GM12878 (cell line): ENCODE results near the gene FAM114A1. TPM values are rescaled to one million over a fixed set of nuclear protein-coding genes. Genes with fewer than 3 reads are reported as not detected.

Experiments
- ATAC-seq: fragments of 200-7000 bp; cut with Tn5 transposase; 3 replicates; pipeline ENCODE4 v1.9.1; 2020; ENCODE audit warnings: mild to moderate bottlenecking, moderate library complexity
- BruUV-seq: library from RNA; stranded (reverse); fragments of 400-500 nt; replicated peaks from 2 replicates; lab custom pipeline; 2021; lab: Mats Ljungman, UMichigan
- CTCF ChIA-PET: fragments of 300-600 bp; sonication (Branson Sonifier 250); formaldehyde crosslinking; extraction: SDS; loops from one replicate; lab custom pipeline; 2021; ENCODE audit warnings: inconsistent platforms; lab: Yijun Ruan, JAX
- POLR2A ChIA-PET: fragments of 350-600 bp; formaldehyde crosslinking; extraction: SDS; loops from one replicate; lab custom pipeline; 2021; ENCODE audit warnings: inconsistent platforms; lab: Charles Lee
- RAD21 ChIA-PET: fragments of 300-600 bp; sonication (Branson Sonifier 250); formaldehyde crosslinking; loops from one replicate; lab custom pipeline; 2023; ENCODE audit warnings: antibody characterized with exemption; ENCODE audit not compliant: unreplicated experiment; lab: Charles Lee
- SMC1A ChIA-PET: fragments of 300-600 bp; sonication (Branson Sonifier 250); formaldehyde crosslinking; loops from one replicate; lab custom pipeline; 2023; ENCODE audit not compliant: unreplicated experiment, uncharacterized antibody; lab: Charles Lee
- DNase-seq: peaks from one replicate; pipeline ENCODE4 v3.0.0-alpha.2; 2011; ENCODE audit warnings: low read depth, low spot score
- FAIRE-seq: peaks from 3 replicates; lab custom pipeline; 2011; peaks lifted over from hg19 to GRCh38; lab: Jason Lieb, UNC
- H2AFZ ChIP-seq: 2 replicates; pipeline ENCODE4 v1.6.0; 2011; ENCODE audit warnings: low read depth, low read length, control low read depth; ENCODE audit not compliant: control insufficient read depth
- H3K27ac ChIP-seq: 2 replicates; pipeline ENCODE4 v1.5.1; 2011; ENCODE audit warnings: control low read depth; ENCODE audit not compliant: control insufficient read depth, insufficient read depth
- H3K27me3 ChIP-seq, 2 experiments: replicated peaks in 1 of 2; 2 replicates each; pipeline versions ENCODE4 v1.6.0 to v1.6.1; 2011; ENCODE audit warnings: low read length in 1 of 2; ENCODE audit not compliant: control insufficient read depth in 2 of 2, insufficient read depth in 2 of 2
- H3K36me3 ChIP-seq, 2 experiments: 2 replicates each; pipeline ENCODE4 v1.5.1; 2011; ENCODE audit warnings: low read length in 1 of 2; ENCODE audit not compliant: control insufficient read depth in 2 of 2, insufficient read depth in 2 of 2
- H3K4me1 ChIP-seq: 2 replicates; pipeline ENCODE4 v1.6.1; 2011; ENCODE audit warnings: mild to moderate bottlenecking, low read length, moderate library complexity, mixed read lengths; ENCODE audit not compliant: control insufficient read depth, insufficient read depth
- H3K4me2 ChIP-seq: 2 replicates; pipeline ENCODE4 v1.6.0; 2011; ENCODE audit warnings: control low read depth; ENCODE audit not compliant: control insufficient read depth, insufficient read depth
- H3K4me3 ChIP-seq: fragments of 200-600 bp; sonication (generic); 2 replicates; pipeline ENCODE4 v1.5.1; 2016
- H3K79me2 ChIP-seq: 2 replicates; pipeline ENCODE4 v1.6.0; 2011; ENCODE audit warnings: low read length; ENCODE audit not compliant: control insufficient read depth, insufficient read depth
- H3K9ac ChIP-seq: 2 replicates; pipeline ENCODE4 v1.8.0; 2011; ENCODE audit warnings: low read length, control low read depth, mixed read lengths; ENCODE audit not compliant: control insufficient read depth, insufficient read depth
- H3K9me3 ChIP-seq: replicated peaks from 3 replicates; pipeline ENCODE4 v1.5.1; 2011; ENCODE audit warnings: mild to moderate bottlenecking, low read length; ENCODE audit not compliant: control insufficient read depth, insufficient read depth
- H4K20me1 ChIP-seq: 2 replicates; pipeline ENCODE4 v1.6.0; 2011; ENCODE audit not compliant: control insufficient read depth, insufficient read depth
- ASH2L ChIP-seq: fragments of 300-600, 200-600 bp; sonication (generic); IDR thresholded peaks from 2 replicates; pipeline ENCODE4 v1.6.1; 2017; ENCODE audit warnings: low read depth, mild to moderate bottlenecking, borderline replicate concordance
- BCLAF1 ChIP-seq: fragments of 450-650 bp; IDR thresholded peaks from 2 replicates; pipeline ENCODE4 v1.6.1; 2017; ENCODE audit warnings: antibody characterized with exemption, mild to moderate bottlenecking, moderate library complexity
- BMI1 ChIP-seq: fragments of 450-650 bp; IDR thresholded peaks from 2 replicates; pipeline ENCODE4 v1.6.1; 2016; ENCODE audit warnings: mild to moderate bottlenecking, moderate library complexity, borderline replicate concordance
- CHD4 ChIP-seq: fragments of 200-600 bp; sonication (generic); IDR thresholded peaks from 2 replicates; pipeline ENCODE4 v1.6.1; 2016; ENCODE audit warnings: mild to moderate bottlenecking
- ETV6 ChIP-seq, 2 experiments: fragments of 450-650 bp in 1 of 2; IDR thresholded peaks in 1 of 2; conservative IDR thresholded peaks in 1 of 2; 2 replicates each; pipeline ENCODE4 v1.6.1; 2014; ENCODE audit warnings: antibody characterized with exemption in 1 of 2, borderline replicate concordance in 1 of 2, low read depth in 1 of 2, mild to moderate bottlenecking in 1 of 2, moderate library complexity in 1 of 2
- FOS ChIP-seq: IDR thresholded peaks from 3 replicates; pipeline ENCODE4 v1.6.1; 2011; ENCODE audit warnings: borderline replicate concordance; ENCODE audit not compliant: insufficient read length; ENCODE audit errors: extremely low read depth
- NFXL1 ChIP-seq: fragments of 450-650 bp; IDR thresholded peaks from 2 replicates; pipeline ENCODE4 v1.6.1; 2017; ENCODE audit warnings: antibody characterized with exemption, mild to moderate bottlenecking, borderline replicate concordance
- SUZ12 ChIP-seq: fragments of 200-600 bp; sonication (generic); IDR thresholded peaks from one replicate; pipeline ENCODE4 v1.6.1; 2018; ENCODE audit warnings: antibody characterized with exemption, mild to moderate bottlenecking; ENCODE audit not compliant: unreplicated experiment
- TAF1 ChIP-seq: IDR thresholded peaks from 2 replicates; pipeline ENCODE4 v1.6.1; 2011; ENCODE audit warnings: mild to moderate bottlenecking, low read depth, low read length, borderline replicate concordance
- TARDBP ChIP-seq: IDR thresholded peaks from 2 replicates; pipeline ENCODE4 v1.6.1; 2016; ENCODE audit warnings: borderline replicate concordance
- ZNF622 ChIP-seq: fragments of 450-650 bp; IDR thresholded peaks from 2 replicates; pipeline ENCODE4 v1.6.1; 2017; ENCODE audit warnings: mild to moderate bottlenecking, inconsistent platforms
- WGBS: methylation state at CpG from one replicate; pipeline ENCODE4 v1.1.6; 2016; ENCODE audit warnings: low lambda C conversion rate; ENCODE audit not compliant: insufficient replicate concordance, insufficient coverage; ENCODE audit errors: missing lambda C conversion rate; 5-methylcytosine and 5-hydroxymethylcytosine counted together
- in situ Hi-C: fragments of 300-500 bp; cut with MboI; formaldehyde crosslinking; loops from 9 replicates; pipeline ENCODE4 v1.14.3; 2018; ENCODE audit warnings: mixed read lengths
- intact Hi-C: fragments of 100-400 bp; cut with micrococcal nuclease; formaldehyde crosslinking; loops from one replicate; pipeline ENCODE4 v1.14.2; 2022; ENCODE audit not compliant: unreplicated experiment
- polyA plus RNA-seq, 11 experiments: library from polyadenylated mRNA; depleted of rRNA in 4 of 11; unstranded in 6 of 11; stranded (reverse) in 5 of 11; fragments of >200 nt; fragmentation: Nextera tagmentation in 4 of 11; fragmentation: Illumina TruSeq in 1 of 11; extraction: Ambion mirVana in 4 of 11; extraction: Trizol in 1 of 11; gene quantifications; 1 replicate in 1 of 11; 2 replicates in 10 of 11; pipeline versions ENCODE4 v1.2.1 to v1.2.3, GENCODE V29; 2011 to 2016; ENCODE audit warnings: inconsistent platforms in 2 of 11, missing spikeins in 2 of 11, low read depth in 1 of 11
- total RNA-seq, 4 experiments: library from RNA; depleted of rRNA in 3 of 4; stranded (reverse); fragments of >200 nt in 3 of 4; fragmentation: Illumina TruSeq in 1 of 4; extraction: Trizol in 1 of 4; gene quantifications; 2 replicates each; pipeline versions ENCODE4 v1.2.1 to v1.2.3, GENCODE V29; 2013 to 2021
- TF ChIP-seq, protein P1 (sequence below): IDR thresholded peaks from 2 replicates; pipeline ENCODE4 v1.6.1; 2012; ENCODE audit warnings: low read depth, low read length, improper control_type of control experiment
- TF ChIP-seq, protein P2 (sequence below): fragments of 450-650 bp; formaldehyde crosslinking; IDR thresholded peaks from 2 replicates; pipeline ENCODE4 v1.4.0; 2020; ENCODE audit warnings: mild to moderate bottlenecking, moderate library complexity
- TF ChIP-seq, protein P3 (sequence below): fragments of 150-350 bp; IDR thresholded peaks from 2 replicates; pipeline ENCODE4 v1.6.1; 2014; ENCODE audit warnings: mild to moderate bottlenecking, low read depth, low read length

FAM114A1 gene
- total and polyA plus RNA-seq, 10 of the 15 experiments (the other 5 are each of a cell fraction or from before 2014, with no cell fraction given): 1.3 to 6.2 (median 3.9) TPM

DNA sequence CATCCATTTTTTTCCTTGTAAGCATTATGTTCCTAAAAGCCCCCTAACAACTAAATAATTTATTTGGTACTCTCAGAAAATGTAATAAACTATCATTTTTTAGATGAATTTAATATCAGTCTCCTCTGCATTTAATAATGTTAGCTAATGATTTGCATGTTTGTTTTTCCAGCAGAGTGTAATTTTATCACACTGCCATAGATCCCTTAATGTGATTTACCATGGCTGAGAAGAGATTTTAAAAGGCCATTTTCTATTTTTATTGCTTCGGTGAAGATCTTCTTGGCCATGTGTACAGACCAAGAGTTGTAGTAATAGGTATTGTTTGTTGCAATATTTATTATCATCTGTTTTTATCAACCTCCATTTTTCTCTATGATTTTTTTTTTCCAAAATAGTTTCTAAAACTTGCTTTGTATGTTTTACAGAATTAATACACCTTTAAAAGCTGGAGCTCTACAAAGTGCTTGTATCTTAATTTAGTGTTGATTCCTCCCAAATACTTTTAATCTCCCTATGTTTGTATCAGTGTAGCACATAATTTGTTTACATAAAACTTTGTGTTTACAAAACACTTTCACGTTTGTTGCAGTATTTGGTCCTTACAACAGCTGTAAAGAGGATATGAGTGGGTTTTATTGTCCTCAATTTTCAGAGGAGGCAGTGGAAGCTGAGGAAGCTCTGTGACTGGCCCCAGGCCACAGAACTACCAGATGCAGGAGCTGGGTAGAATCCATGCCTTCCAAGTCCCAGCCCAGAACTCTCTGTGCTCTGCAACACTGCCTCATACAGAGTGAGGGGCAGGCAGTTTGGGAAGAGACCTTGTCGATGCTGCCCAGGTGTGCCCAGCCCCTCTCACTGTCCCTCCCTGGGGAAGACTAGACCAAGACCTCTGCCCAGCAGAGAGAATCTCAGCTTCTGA is 58.1 kb downstream of the FAM114A1 start:
- H4K20me1 ChIP-seq: no peaks in the 10 kb centered on the region
- H3K4me2 ChIP-seq: no peak overlapping the region
- ChIA-PET CTCF (interaction anchor here (0.6 to 1.0 kb wide), 3 partner anchors 21 to 209 kb away, joined by 3 read pairs; no protein-coding TSS in a partner anchor), RAD21 (interaction anchor here (2.5 kb wide), 1 partner anchor 21 kb away, joined by 5 read pairs; no protein-coding TSS in a partner anchor), SMC1A (interaction anchor here (0.6 to 1.6 kb wide), 4 partner anchors 17 to 994 kb away, joined by 3 to 4 read pairs (median 4); no protein-coding TSS in a partner anchor), POLR2A (no interaction called here)
- no peak for DNase-seq
- 56% methylated on average over 3 of the region's 3 CpGs for WGBS
- intact Hi-C loops (no loop called here), in situ Hi-C loops (no loop called here)
- no peak overlapping the region for H3K9ac ChIP-seq
- H2AFZ ChIP-seq: no peak overlapping the region
- no peak for FAIRE-seq
- no peaks in the 10 kb centered on the region for H3K36me3 ChIP-seq
- H3K4me1 ChIP-seq: no peaks in the 10 kb centered on the region; the same call in 1 of the 2 replicates
- H3K79me2 ChIP-seq: no peaks in the 10 kb centered on the region
- H3K4me3 ChIP-seq: no peak overlapping the region
- no peak for ATAC-seq
- no TSS peak for BruUV-seq
- no peak overlapping the region for H3K27ac ChIP-seq
- no peaks in the 10 kb centered on the region for H3K27me3 ChIP-seq
- H3K9me3 ChIP-seq: no peaks in the 10 kb centered on the region
- no peak for TF ChIP-seq SUZ12
- no peak for TF ChIP-seq ETV6 (conservative IDR thresholded peaks at IDR 0.05 in 1 of 2, IDR thresholded peaks at IDR 0.05 in 1 of 2; ENCODE audit: borderline replicate concordance in 1 of 2, low read depth in 1 of 2)
- TF ChIP-seq, protein P1, sequence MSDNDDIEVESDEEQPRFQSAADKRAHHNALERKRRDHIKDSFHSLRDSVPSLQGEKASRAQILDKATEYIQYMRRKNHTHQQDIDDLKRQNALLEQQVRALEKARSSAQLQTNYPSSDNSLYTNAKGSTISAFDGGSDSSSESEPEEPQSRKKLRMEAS: no peak
- TF ChIP-seq, protein P2, sequence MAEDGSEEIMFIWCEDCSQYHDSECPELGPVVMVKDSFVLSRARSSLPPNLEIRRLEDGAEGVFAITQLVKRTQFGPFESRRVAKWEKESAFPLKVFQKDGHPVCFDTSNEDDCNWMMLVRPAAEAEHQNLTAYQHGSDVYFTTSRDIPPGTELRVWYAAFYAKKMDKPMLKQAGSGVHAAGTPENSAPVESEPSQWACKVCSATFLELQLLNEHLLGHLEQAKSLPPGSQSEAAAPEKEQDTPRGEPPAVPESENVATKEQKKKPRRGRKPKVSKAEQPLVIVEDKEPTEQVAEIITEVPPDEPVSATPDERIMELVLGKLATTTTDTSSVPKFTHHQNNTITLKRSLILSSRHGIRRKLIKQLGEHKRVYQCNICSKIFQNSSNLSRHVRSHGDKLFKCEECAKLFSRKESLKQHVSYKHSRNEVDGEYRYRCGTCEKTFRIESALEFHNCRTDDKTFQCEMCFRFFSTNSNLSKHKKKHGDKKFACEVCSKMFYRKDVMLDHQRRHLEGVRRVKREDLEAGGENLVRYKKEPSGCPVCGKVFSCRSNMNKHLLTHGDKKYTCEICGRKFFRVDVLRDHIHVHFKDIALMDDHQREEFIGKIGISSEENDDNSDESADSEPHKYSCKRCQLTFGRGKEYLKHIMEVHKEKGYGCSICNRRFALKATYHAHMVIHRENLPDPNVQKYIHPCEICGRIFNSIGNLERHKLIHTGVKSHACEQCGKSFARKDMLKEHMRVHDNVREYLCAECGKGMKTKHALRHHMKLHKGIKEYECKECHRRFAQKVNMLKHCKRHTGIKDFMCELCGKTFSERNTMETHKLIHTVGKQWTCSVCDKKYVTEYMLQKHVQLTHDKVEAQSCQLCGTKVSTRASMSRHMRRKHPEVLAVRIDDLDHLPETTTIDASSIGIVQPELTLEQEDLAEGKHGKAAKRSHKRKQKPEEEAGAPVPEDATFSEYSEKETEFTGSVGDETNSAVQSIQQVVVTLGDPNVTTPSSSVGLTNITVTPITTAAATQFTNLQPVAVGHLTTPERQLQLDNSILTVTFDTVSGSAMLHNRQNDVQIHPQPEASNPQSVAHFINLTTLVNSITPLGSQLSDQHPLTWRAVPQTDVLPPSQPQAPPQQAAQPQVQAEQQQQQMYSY (CRISPR knock-in tag): no peak
- no peak for TF ChIP-seq FOS
- no peak for TF ChIP-seq CHD4
- no peak for TF ChIP-seq BMI1
- TF ChIP-seq NFXL1: no peak
- TF ChIP-seq TARDBP: no peak
- TF ChIP-seq BCLAF1: no peak
- TF ChIP-seq TAF1: no peak
- no peak for TF ChIP-seq ZNF622
- TF ChIP-seq, protein P3, sequence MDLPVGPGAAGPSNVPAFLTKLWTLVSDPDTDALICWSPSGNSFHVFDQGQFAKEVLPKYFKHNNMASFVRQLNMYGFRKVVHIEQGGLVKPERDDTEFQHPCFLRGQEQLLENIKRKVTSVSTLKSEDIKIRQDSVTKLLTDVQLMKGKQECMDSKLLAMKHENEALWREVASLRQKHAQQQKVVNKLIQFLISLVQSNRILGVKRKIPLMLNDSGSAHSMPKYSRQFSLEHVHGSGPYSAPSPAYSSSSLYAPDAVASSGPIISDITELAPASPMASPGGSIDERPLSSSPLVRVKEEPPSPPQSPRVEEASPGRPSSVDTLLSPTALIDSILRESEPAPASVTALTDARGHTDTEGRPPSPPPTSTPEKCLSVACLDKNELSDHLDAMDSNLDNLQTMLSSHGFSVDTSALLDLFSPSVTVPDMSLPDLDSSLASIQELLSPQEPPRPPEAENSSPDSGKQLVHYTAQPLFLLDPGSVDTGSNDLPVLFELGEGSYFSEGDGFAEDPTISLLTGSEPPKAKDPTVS: no peak
- no peak for TF ChIP-seq ASH2L
